ENCODE measurements around the gene NOS1AP.

GRCh38 chr1:162175379-162176081, 106.0 kb downstream of the NOS1AP start:
- TF ChIP-seq E2F1 (CRISPR knock-in tag; IDR thresholded peaks at IDR 0.05) (no peak), ZNF138 (CRISPR knock-in tag; conservative IDR thresholded peaks at IDR 0.05) (no peak), NR1H2 (CRISPR knock-in tag; IDR thresholded peaks at IDR 0.05) (no peak), ESRRA (CRISPR knock-in tag; IDR thresholded peaks at IDR 0.05; ENCODE audit: borderline replicate concordance) (no peak), CTCF (IDR thresholded peaks at IDR 0.05) (no peak), USF2 (CRISPR knock-in tag; IDR thresholded peaks at IDR 0.05) (no peak), PREB (CRISPR knock-in tag; IDR thresholded peaks at IDR 0.05; ENCODE audit: borderline replicate concordance) (no peak), NR3C1 (CRISPR knock-in tag; conservative IDR thresholded peaks at IDR 0.05; ENCODE audit: low read depth) (no peak), IRF1 (CRISPR knock-in tag; IDR thresholded peaks at IDR 0.05) (no peak)

Data from WTC11 (cell line).